Activated T-helper 9 cell treated with anti-CD3 and anti-CD28 coated beads, Interleukin-2, amount 50 U/mL, for 16 hours (primary cell): ENCODE measurements around the gene AATF.

Experiments
- DNase-seq: peaks from one replicate; pipeline ENCODE4 v3.0.0-alpha.2; 2020; ENCODE audit warnings: low read depth

Gene AATF

GRCh38 chr17:36979565-36979941 lies 30.8 kb downstream of the AATF start:
- DNase-seq, result no peak

GRCh38 chr17:36980280-36980761 lies 31.6 kb downstream of the AATF start:
- DNase-seq, result no peak

- DNase-seq, result no peak
Observed at GRCh38 chr17:36983618-36984017, 34.9 kb downstream of the AATF start.

- no peak for DNase-seq
Observed at GRCh38 chr17:36989173-36989572, 40.4 kb downstream of the AATF start.

GRCh38 chr17:36992701-36993100 lies 43.9 kb downstream of the AATF start:
- DNase-seq, result no peak

- no peak for DNase-seq
Observed at GRCh38 chr17:36993227-36993626, 44.5 kb downstream of the AATF start.

GRCh38 chr17:36994438-36994837 lies 45.7 kb downstream of the AATF start:
- DNase-seq, result no peak

- no peak for DNase-seq
Observed at GRCh38 chr17:36999471-36999870, 50.7 kb downstream of the AATF start.

- DNase-seq, result no peak
Observed at GRCh38 chr17:37016780-37017179, 68.0 kb downstream of the AATF start.

- no peak for DNase-seq
Observed at GRCh38 chr17:37017404-37017803, 68.7 kb downstream of the AATF start.

- no peak for DNase-seq
Observed at GRCh38 chr17:37019117-37019740, 70.5 kb downstream of the AATF start.

GRCh38 chr17:37019741-37020129 lies 71.0 kb downstream of the AATF start:
- no peak for DNase-seq

- no peak for DNase-seq
Observed at GRCh38 chr17:37024181-37024637, 75.5 kb downstream of the AATF start.

GRCh38 chr17:37025238-37025637 lies 76.5 kb downstream of the AATF start:
- no peak for DNase-seq

GRCh38 chr17:37025847-37026530 lies 77.2 kb downstream of the AATF start:
- no peak for DNase-seq

- no peak for DNase-seq
Observed at GRCh38 chr17:37026531-37026869, 77.7 kb downstream of the AATF start.

GRCh38 chr17:37028040-37028439 lies 79.3 kb downstream of the AATF start:
- DNase-seq, result no peak

GRCh38 chr17:37031493-37032083 lies 82.8 kb downstream of the AATF start:
- no peak for DNase-seq

- no peak for DNase-seq
Observed at GRCh38 chr17:37037590-37038155, 88.9 kb downstream of the AATF start.

GRCh38 chr17:37039269-37039668 lies 90.5 kb downstream of the AATF start:
- DNase-seq, result no peak

- no peak for DNase-seq
Observed at GRCh38 chr17:37041932-37042331, 93.2 kb downstream of the AATF start.

GRCh38 chr17:37043201-37043600 lies 94.4 kb downstream of the AATF start:
- DNase-seq, result no peak

GRCh38 chr17:37045351-37045922 lies 96.7 kb downstream of the AATF start:
- no peak for DNase-seq
